ENCODE results near the gene SEBOX.
A peak's percentile ranks its signal among the peaks of the same experiment; 100 is the strongest.

Gene SEBOX

GRCh38 chr17:28318759-28319597 is 46.0 kb downstream of the SEBOX start, which contains the start of gene TMEM97:
TSS of gene TMEM97 (plus strand) at chr17:28319200. CDS start at chr17:28319240, 40 bp downstream.
- peak; percentile 95 for DNase-seq (ENCODE audit: low spot score)

DNA sequence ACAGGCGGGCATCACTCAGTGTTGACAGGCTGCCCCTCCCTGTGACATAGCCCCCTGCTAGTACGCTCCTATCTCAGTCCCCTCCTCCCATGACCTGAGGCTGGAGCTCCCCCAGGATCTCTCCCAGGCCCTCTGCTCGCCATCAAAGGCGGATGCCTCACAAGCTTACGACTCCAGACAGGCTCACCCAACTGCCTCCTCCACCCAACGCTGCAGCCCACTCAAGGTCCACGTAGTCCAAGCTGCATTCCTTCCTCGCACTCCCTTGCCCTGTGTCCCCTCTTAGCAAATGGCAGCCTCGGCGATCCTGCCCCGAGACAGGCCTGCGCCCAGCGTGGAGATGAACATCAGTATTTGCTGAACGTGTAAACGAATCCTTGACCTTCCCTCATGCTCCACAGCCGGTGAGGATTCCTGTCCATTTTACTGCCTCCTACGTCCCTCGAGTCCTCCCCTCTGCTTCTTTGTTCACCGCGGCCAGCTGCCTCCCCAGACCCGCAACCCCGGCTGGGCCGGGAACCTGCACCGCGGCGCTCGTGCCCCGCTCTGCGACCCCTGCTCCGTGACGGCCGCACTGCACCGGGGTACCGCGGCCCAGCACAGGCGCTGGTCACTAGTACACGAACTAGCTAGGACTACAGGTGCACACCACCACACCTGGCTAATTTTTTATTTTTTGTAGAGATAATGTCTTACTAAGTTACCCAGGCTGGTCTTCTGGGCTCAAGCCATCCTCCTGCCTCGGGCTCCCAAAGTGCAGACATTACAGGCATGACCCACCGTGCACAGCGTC is 46.8 kb downstream of the SEBOX start:
- no peak for DNase-seq (ENCODE audit: low spot score)

GRCh38 chr17:28317099-28317965 is 47.7 kb downstream of the SEBOX start:
- DNase-seq (ENCODE audit: low spot score): no peak

- DNase-seq (ENCODE audit: low spot score): no peak
Measured at GRCh38 chr17:28315846-28316705, 48.9 kb downstream of the SEBOX start.

GRCh38 chr17:28313841-28314240 is 51.2 kb downstream of the SEBOX start:
- no peak for DNase-seq (ENCODE audit: low spot score)
